ENCODE measurements around the gene C2CD4B. TPM values are rescaled to one million over a fixed set of nuclear protein-coding genes. Genes with fewer than 3 reads are reported as not detected.

C2CD4B gene
- total RNA-seq, 1 donor from 2014 or later, result 0.94 TPM

GRCh38 chr15:62147551-62147950, 17.5 kb downstream of the C2CD4B start:
- no peak for DNase-seq

GRCh38 chr15:62147149-62147548, 17.9 kb downstream of the C2CD4B start:
- no peak for DNase-seq

DNA sequence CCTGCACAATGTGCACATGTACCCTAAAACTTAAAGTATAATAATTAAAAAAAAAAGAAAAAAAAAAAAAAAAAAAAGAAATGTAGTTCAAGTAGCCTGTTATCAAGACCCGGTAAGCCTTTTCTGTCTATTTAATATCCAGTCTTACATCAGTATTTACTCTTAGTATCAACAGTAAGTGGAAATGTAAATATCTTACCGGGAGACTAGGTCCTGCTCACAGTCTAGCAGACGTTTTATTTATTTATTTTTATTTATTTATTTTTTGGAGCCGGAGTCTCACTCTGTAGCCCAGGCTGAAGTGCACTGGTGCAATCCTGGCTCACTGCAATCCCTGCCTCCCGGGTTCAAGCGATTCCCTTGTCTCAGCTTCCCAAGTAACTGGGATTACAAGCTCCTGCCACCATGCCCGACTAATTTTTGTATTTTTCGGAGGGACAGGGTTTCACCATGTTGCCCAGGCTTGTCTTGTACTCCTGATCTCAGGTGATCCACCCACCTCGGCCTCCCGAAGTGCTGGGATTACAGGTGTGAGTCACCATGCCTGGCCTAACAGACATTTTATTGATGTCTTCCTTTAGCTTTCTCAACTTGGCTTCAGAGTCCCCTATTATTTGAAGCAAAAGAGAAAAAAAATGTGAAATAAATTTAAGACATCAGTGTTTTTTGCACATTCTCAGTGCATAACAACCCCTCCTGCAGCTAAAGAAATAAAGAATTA, 19.9 kb downstream of the C2CD4B start:
- DNase-seq, result no peak

GRCh38 chr15:62142736-62143135, 22.3 kb downstream of the C2CD4B start:
- no peak for DNase-seq

- DNase-seq, result no peak
These were observed 23.2 kb downstream of the C2CD4B start for GRCh38 chr15:62141643-62142588.

DNA sequence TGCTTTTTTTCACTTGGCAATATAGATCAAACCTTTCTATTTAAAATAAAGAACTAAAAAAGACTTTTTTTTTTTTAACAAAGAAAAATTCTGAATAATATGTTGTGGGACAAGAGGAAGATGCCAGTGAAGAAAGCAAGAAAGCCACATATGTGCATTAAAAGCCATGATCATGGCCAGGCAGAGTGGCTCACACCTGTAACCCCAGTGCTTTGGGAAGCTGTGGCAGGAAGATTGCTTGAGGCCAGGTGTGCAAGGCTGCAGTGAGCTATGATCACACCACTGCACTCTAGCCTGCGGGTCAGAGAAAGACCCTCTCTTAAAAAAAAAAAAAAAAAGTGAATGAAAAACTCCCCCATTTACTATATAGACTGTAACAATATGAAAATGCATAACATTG, 23.9 kb downstream of the C2CD4B start:
- no peak for DNase-seq

DNA sequence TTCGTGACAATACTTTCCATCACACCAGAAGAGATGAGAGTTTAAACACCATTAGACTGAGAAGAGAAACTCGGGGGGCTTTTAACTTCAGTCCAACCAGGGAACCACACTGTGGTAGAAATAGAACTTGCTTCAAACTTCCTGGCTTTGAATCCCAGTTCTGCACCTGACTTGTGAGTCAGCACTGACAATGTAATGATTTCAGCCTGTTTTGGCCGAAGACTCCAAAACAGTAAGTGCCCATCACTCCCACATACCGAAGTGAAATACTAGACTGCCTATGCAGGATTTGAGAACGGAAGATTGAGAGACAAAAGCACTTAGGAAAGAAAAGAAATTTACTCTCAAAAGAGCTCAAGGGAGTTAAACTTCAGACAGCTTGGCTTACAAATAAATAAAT, 27.0 kb downstream of the C2CD4B start:
- peak; percentile 2 for DNase-seq

DNA sequence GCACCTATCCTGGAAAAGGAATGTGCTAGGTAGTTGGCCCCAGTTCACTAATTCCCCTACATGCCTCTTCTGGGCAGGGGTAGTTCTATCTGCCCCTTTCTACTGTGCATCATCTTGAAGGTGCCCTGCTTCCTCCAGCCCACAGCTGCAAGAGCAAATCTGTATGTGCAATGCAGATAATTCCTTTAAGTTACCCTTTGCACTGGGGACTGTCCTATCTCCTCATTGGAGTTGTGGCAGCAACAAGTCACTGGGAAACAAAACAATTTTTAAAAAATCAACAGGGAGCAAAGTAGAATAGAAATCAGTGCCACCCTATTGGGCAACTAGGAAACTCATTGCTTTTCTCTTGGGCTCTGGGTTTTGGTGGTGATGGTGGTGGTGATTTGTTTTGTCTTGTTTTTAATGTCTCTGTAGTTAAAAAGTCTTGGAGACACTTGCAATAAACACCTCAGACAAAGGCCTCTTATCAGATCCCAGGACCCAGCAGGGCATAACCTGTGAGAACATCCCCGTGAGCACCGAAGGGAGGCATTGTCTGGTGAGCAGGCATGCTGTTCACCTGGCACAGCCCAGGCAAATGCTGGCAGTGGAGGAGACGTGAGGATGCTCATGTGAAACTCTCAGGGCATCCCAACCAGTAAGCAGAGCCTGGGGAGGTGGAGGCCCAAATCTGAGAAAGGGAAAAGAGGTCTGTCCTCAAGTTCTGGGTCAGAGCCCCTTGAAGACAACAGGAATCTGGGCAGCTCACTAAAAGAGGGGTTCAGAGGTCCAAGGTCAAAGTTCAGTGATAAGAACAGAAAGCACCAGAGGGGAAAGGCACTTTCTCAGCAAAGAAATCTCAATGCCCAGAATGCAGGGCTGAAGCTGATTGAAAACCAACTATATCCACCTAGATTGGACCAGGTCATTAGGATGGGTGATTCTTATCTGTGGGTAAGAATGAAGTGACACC, 27.9 kb downstream of the C2CD4B start:
- DNase-seq, result no peak

- no peak for DNase-seq
These were observed 29.5 kb downstream of the C2CD4B start for GRCh38 chr15:62135532-62136134.

DNA sequence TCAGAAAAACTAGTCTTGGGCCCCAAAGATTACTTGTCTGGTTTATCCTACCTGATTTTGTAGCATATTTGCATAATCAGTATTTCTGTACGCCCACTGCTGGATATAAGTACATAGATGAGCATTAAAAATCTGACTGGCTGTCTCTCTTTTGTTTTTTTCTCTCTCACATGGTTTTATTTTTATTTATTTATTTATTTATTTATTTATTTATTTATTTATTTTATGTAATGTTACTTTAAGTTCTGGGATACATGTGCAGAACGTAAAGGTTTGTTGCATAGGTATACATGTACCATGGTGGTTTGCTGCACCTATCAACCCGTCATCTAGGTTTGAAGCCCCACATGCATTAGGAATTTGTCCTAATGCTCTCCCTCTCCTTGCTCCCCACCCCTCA, 31.9 kb downstream of the C2CD4B start:
- no peak for DNase-seq

DNA sequence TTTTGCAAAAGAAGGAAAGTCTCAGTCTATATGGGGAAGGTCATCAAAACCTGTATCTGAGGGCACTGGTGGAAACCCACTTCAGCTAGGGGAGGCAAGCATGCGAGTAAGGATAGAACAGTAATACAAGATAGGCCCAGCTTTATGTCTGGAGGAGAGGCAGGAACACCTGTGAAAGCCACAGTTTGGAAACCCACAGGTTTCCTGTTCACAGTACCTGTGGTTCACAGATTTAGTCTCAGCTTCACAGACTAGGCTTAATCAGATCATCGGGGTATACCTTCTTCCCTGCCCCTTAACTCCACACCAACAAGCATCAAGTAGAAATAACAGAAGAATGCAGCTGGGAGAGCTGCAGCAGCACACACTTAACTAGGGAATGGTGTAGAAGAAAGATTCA, 36.2 kb downstream of the C2CD4B start:
- no peak for DNase-seq

DNA sequence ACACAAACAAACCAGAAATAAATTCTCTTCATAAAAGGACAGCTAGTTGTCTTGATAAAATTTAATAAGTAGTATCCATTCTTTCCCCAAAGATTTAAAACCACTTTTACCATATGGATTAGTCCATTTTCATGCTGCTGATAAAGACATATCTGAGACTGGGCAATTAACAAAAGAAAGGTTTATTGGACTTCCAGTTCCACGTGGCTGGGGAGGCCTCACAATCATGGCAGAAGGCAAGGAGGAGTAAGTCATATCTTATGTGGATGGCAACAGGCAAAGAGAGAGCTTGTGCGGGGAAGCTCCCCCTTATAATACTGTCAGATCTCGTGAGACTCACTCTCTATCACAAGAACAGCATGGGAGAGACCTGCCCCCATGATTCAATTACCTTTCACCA, 38.7 kb downstream of the C2CD4B start:
- DNase-seq, result no peak

DNA sequence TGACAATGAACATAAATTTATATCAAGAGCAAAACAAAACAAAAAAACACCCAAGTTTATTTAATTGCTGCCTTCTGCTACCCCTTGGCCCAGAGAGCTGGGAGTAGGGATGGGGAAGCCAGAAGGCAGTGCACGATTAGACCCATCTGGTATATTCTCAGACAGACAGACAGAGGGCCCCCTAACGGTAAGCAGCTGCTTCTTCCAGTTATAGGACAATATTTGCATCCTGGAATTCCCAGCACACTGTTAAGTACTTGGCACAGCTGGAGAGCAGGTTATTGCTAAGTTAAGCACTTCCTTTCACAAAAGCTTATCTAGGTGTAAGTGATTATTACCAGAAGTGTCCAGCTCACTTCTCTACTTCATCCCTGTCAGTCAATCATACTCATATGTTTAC, 39.3 kb downstream of the C2CD4B start:
- no peak for DNase-seq

- DNase-seq, result no peak
These were observed 40.1 kb downstream of the C2CD4B start for GRCh38 chr15:62124973-62125303.

DNA sequence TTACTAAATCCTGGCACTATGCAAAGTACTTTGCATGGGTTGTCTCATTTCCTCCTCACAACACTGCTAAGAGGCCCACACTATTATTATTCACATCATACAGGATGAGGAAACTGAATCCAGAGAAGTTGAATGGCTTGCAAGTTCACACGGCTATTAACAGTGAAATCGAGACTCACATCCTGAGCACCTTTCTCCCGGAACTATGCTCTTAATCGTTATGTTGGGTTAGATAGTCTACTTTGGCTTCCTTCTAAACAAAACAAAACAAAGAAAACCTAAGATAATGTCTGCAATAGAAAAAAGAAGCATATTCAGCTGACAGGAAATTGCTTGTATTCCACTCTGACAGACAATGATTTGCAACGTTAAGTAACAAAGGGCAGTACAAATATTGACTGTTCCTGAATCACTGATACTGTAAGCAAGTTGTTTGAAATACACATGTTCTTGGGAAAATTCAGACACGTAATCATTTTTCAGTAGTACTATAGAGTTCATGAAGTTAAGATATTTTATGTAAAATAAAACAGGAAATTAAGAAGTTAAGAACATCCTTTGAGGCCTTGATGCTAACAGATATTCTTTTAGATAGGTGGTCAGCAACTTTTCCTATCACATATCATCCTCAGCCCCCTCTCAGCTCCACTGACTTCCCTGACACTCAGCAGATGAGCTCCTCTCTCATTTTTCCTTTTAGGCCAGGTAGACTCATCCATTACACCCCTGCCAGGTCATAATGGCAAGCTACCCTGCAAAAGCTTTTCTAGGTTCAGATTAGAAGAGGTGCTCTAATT, 40.7 kb downstream of the C2CD4B start:
- no peak for DNase-seq

DNA sequence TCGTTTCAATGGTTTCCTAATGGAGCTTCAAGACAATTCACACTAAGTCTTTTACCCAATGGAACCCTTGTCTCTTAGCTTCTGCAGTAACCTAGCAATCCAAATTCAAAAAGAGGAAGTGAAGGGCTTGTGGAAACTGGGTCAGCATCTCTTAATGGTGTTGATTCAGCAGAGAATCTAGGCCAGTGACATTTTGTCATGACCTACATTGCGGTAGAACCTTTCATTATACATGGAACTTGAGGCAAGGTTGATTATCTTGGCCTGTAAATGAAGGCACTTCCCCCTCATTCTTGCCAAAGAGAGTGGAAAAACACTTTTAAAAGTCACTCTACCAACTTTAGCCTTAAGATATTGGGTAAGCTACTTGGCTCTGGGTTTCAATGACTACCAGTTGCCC, 42.8 kb downstream of the C2CD4B start:
- DNase-seq, result no peak

GRCh38 chr15:62121273-62122015, 43.6 kb downstream of the C2CD4B start:
- DNase-seq, result no peak

- no peak for DNase-seq
These were observed 44.3 kb downstream of the C2CD4B start for GRCh38 chr15:62120776-62121175.

DNA sequence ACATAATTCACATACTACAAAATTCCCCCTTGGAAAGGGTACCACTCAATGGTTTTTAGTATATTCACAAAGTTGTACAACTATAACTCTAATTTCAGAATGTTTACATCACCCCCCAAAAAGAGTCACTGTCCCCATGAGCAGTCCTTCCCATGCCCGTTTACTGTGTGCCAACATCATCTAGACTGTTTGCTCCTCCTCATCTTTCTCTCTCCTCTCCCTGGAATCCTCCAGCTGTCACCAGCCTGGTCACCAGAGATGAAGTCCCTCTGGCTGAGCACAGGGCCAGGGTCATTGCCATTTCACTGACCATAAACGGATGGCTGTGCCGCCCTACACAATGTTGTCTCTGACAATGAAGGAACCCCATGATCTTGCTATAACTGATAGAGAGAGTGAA, 45.2 kb downstream of the C2CD4B start:
- DNase-seq, result no peak

GRCh38 chr15:62119227-62119864, 45.7 kb downstream of the C2CD4B start:
- no peak for DNase-seq

Data from occipital lobe (tissue), 2 donors.